A204.1 (cell line): ENCODE data around the gene TRIM22.
"Not testable (repeated sequence)": the region's sequence is repeated elsewhere in the genome, so short reads cannot be mapped to it uniquely, and the experiment has no call there.

Experiments used
- FAIRE-seq: peaks from 2 replicates; lab custom pipeline; 2012; peaks lifted over from hg19 to GRCh38; lab: Jason Lieb, UNC

TRIM22 gene

GRCh38 chr11:5691238-5691963 is 1.8 kb downstream of the TRIM22 start:
- FAIRE-seq = not testable (repeated sequence)

GRCh38 chr11:5691964-5692361 is 2.4 kb downstream of the TRIM22 start:
- FAIRE-seq = no peak

- FAIRE-seq = no peak
Measured at GRCh38 chr11:5694642-5695041, 5.1 kb downstream of the TRIM22 start.

- FAIRE-seq = no peak
Measured at GRCh38 chr11:5695580-5695979, 6.0 kb downstream of the TRIM22 start.

GRCh38 chr11:5696210-5696609 is 6.6 kb downstream of the TRIM22 start:
- FAIRE-seq = no peak

- no peak for FAIRE-seq
Measured at GRCh38 chr11:5698281-5698680, 8.7 kb downstream of the TRIM22 start.

GRCh38 chr11:5700421-5701054 is 10.9 kb downstream of the TRIM22 start:
- no peak for FAIRE-seq

GRCh38 chr11:5701055-5701577 is 11.5 kb downstream of the TRIM22 start:
- FAIRE-seq = no peak

GRCh38 chr11:5703741-5704536 is 14.3 kb downstream of the TRIM22 start:
- FAIRE-seq = no peak

- FAIRE-seq = no peak
Measured at GRCh38 chr11:5705688-5706087, 16.1 kb downstream of the TRIM22 start.

GRCh38 chr11:5712507-5712906 is 22.9 kb downstream of the TRIM22 start:
- FAIRE-seq = peak; percentile 56

GRCh38 chr11:5713695-5714094 is 24.1 kb downstream of the TRIM22 start:
- no peak for FAIRE-seq

GRCh38 chr11:5716518-5716917 is 26.9 kb downstream of the TRIM22 start:
- not testable (repeated sequence) for FAIRE-seq

GRCh38 chr11:5719703-5720495 is 30.3 kb downstream of the TRIM22 start:
- FAIRE-seq = no peak

GRCh38 chr11:5722622-5723021 is 33.0 kb downstream of the TRIM22 start:
- no peak for FAIRE-seq

- FAIRE-seq = no peak
Measured at GRCh38 chr11:5726351-5726750, 36.8 kb downstream of the TRIM22 start.

GRCh38 chr11:5727691-5728090 is 38.1 kb downstream of the TRIM22 start:
- no peak for FAIRE-seq

- no peak for FAIRE-seq
Measured at GRCh38 chr11:5736396-5736795, 46.8 kb downstream of the TRIM22 start, which contains the start of gene OR56B1. TSS of gene OR56B1 (plus strand) at chr11:5736448. CDS start at chr11:5736517, 69 bp downstream.

- no peak for FAIRE-seq
Measured at GRCh38 chr11:5737091-5737490, 47.5 kb downstream of the TRIM22 start.

- FAIRE-seq = no peak
Measured at GRCh38 chr11:5737670-5738392, 48.2 kb downstream of the TRIM22 start.

- FAIRE-seq = no peak
Measured at GRCh38 chr11:5738431-5738830, 48.8 kb downstream of the TRIM22 start.
